OCI-LY3 (cell line): ENCODE measurements around the gene CMTM4.

Experiments used
- EZH2phosphoT487 ChIP-seq: fragments of 200-600 bp; shearing (Covaris generic); IDR thresholded peaks from 2 replicates; pipeline ENCODE4 v1.6.1; 2018; ENCODE audit warnings: antibody characterized with exemption, mixed run types, low read depth
- TF ChIP-seq, protein P1 (sequence below): fragments of 200-600, 300-600 bp; sonication (generic); IDR thresholded peaks from 2 replicates; pipeline ENCODE4 v1.5.1; 2014; ENCODE audit warnings: antibody characterized with exemption, low read length, low read depth

DNA sequence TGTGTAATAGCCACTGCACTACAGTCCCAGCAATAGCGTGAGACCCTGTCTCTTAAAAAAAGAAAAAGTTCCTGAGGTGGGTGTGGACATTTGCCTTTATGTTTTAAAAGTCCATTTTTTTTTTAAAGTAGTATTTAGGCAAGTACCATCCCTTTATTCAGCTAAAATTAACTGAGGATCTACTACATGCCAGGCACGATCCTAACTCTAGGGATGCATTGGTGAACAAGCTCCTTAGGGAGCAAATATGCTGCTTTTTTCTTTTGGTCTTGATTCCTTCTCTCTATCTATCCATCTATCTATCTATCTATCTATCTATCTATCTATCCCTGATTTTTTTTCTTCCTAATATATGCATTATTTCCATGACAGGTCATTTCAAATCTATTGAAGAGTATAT lies 47.4 kb downstream of the CMTM4 start:
- TF ChIP-seq, protein P1, sequence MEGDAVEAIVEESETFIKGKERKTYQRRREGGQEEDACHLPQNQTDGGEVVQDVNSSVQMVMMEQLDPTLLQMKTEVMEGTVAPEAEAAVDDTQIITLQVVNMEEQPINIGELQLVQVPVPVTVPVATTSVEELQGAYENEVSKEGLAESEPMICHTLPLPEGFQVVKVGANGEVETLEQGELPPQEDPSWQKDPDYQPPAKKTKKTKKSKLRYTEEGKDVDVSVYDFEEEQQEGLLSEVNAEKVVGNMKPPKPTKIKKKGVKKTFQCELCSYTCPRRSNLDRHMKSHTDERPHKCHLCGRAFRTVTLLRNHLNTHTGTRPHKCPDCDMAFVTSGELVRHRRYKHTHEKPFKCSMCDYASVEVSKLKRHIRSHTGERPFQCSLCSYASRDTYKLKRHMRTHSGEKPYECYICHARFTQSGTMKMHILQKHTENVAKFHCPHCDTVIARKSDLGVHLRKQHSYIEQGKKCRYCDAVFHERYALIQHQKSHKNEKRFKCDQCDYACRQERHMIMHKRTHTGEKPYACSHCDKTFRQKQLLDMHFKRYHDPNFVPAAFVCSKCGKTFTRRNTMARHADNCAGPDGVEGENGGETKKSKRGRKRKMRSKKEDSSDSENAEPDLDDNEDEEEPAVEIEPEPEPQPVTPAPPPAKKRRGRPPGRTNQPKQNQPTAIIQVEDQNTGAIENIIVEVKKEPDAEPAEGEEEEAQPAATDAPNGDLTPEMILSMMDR = no peak
- TF ChIP-seq EZH2phosphoT487 = no peak
